GM12878 (cell line): ENCODE measurements around the gene ITSN1. TPM values are rescaled to one million over a fixed set of nuclear protein-coding genes. Genes with fewer than 3 reads are reported as not detected.

ENCODE experiments used
- ATAC-seq: fragments of 200-7000 bp; cut with Tn5 transposase; 3 replicates; pipeline ENCODE4 v1.9.1; 2020; ENCODE audit warnings: mild to moderate bottlenecking, moderate library complexity
- BruUV-seq: library from RNA; stranded (reverse); fragments of 400-500 nt; replicated peaks from 2 replicates; lab custom pipeline; 2021; lab: Mats Ljungman, UMichigan
- CTCF ChIA-PET: fragments of 300-600 bp; sonication (Branson Sonifier 250); formaldehyde crosslinking; extraction: SDS; loops from one replicate; lab custom pipeline; 2021; ENCODE audit warnings: inconsistent platforms; lab: Yijun Ruan, JAX
- POLR2A ChIA-PET: fragments of 350-600 bp; formaldehyde crosslinking; extraction: SDS; loops from one replicate; lab custom pipeline; 2021; ENCODE audit warnings: inconsistent platforms; lab: Charles Lee
- RAD21 ChIA-PET: fragments of 300-600 bp; sonication (Branson Sonifier 250); formaldehyde crosslinking; loops from one replicate; lab custom pipeline; 2023; ENCODE audit warnings: antibody characterized with exemption; ENCODE audit not compliant: unreplicated experiment; lab: Charles Lee
- SMC1A ChIA-PET: fragments of 300-600 bp; sonication (Branson Sonifier 250); formaldehyde crosslinking; loops from one replicate; lab custom pipeline; 2023; ENCODE audit not compliant: unreplicated experiment, uncharacterized antibody; lab: Charles Lee
- DNase-seq: peaks from one replicate; pipeline ENCODE4 v3.0.0-alpha.2; 2011; ENCODE audit warnings: low read depth, low spot score
- FAIRE-seq: peaks from 3 replicates; lab custom pipeline; 2011; peaks lifted over from hg19 to GRCh38; lab: Jason Lieb, UNC
- H2AFZ ChIP-seq: 2 replicates; pipeline ENCODE4 v1.6.0; 2011; ENCODE audit warnings: low read depth, low read length, control low read depth; ENCODE audit not compliant: control insufficient read depth
- H3K27ac ChIP-seq: 2 replicates; pipeline ENCODE4 v1.5.1; 2011; ENCODE audit warnings: control low read depth; ENCODE audit not compliant: control insufficient read depth, insufficient read depth
- H3K27me3 ChIP-seq, 2 experiments: replicated peaks in 1 of 2; 2 replicates each; pipeline versions ENCODE4 v1.6.0 to v1.6.1; 2011; ENCODE audit warnings: low read length in 1 of 2; ENCODE audit not compliant: control insufficient read depth in 2 of 2, insufficient read depth in 2 of 2
- H3K36me3 ChIP-seq, 2 experiments: 2 replicates each; pipeline ENCODE4 v1.5.1; 2011; ENCODE audit warnings: low read length in 1 of 2; ENCODE audit not compliant: control insufficient read depth in 2 of 2, insufficient read depth in 2 of 2
- H3K4me1 ChIP-seq: 2 replicates; pipeline ENCODE4 v1.6.1; 2011; ENCODE audit warnings: mild to moderate bottlenecking, low read length, moderate library complexity, mixed read lengths; ENCODE audit not compliant: control insufficient read depth, insufficient read depth
- H3K4me2 ChIP-seq: 2 replicates; pipeline ENCODE4 v1.6.0; 2011; ENCODE audit warnings: control low read depth; ENCODE audit not compliant: control insufficient read depth, insufficient read depth
- H3K4me3 ChIP-seq: fragments of 200-600 bp; sonication (generic); 2 replicates; pipeline ENCODE4 v1.5.1; 2016
- H3K79me2 ChIP-seq: 2 replicates; pipeline ENCODE4 v1.6.0; 2011; ENCODE audit warnings: low read length; ENCODE audit not compliant: control insufficient read depth, insufficient read depth
- H3K9ac ChIP-seq: 2 replicates; pipeline ENCODE4 v1.8.0; 2011; ENCODE audit warnings: low read length, control low read depth, mixed read lengths; ENCODE audit not compliant: control insufficient read depth, insufficient read depth
- H3K9me3 ChIP-seq: replicated peaks from 3 replicates; pipeline ENCODE4 v1.5.1; 2011; ENCODE audit warnings: mild to moderate bottlenecking, low read length; ENCODE audit not compliant: control insufficient read depth, insufficient read depth
- H4K20me1 ChIP-seq: 2 replicates; pipeline ENCODE4 v1.6.0; 2011; ENCODE audit not compliant: control insufficient read depth, insufficient read depth
- ATF2 ChIP-seq: IDR thresholded peaks from 2 replicates; pipeline ENCODE4 v1.6.1; 2012; ENCODE audit warnings: low read length, inconsistent platforms
- EGR1 ChIP-seq, 2 experiments: IDR thresholded peaks; 1 replicate in 1 of 2; 2 replicates in 1 of 2; pipeline ENCODE4 v1.6.1; 2011 to 2012; ENCODE audit warnings: low read depth in 2 of 2, low read length in 2 of 2, borderline replicate concordance in 1 of 2, mild to moderate bottlenecking in 1 of 2, moderate library complexity in 1 of 2
- JUND ChIP-seq: IDR thresholded peaks from 2 replicates; pipeline ENCODE4 v1.6.1; 2012; ENCODE audit warnings: low read depth, mild to moderate bottlenecking, low read length, improper control_type of control experiment, moderate library complexity
- MEF2B ChIP-seq: fragments of 450-650 bp; IDR thresholded peaks from 2 replicates; pipeline ENCODE4 v1.6.1; 2018; ENCODE audit warnings: mild to moderate bottlenecking, moderate library complexity; ENCODE audit not compliant: partially characterized antibody, poor library complexity, severe bottlenecking
- NR2C1 ChIP-seq: fragments of 450-650 bp; IDR thresholded peaks from 2 replicates; pipeline ENCODE4 v1.6.1; 2017; ENCODE audit warnings: antibody characterized with exemption, mild to moderate bottlenecking, moderate library complexity
- PAX5 ChIP-seq: IDR thresholded peaks from 2 replicates; pipeline ENCODE4 v1.6.1; 2011; ENCODE audit warnings: low read depth, low read length, borderline replicate concordance
- SMC3 ChIP-seq: IDR thresholded peaks from 2 replicates; pipeline ENCODE4 v1.6.1; 2011; ENCODE audit warnings: low read length, improper control_type of control experiment, borderline replicate concordance
- SP1 ChIP-seq: IDR thresholded peaks from one replicate; pipeline ENCODE4 v1.6.1; 2011; ENCODE audit warnings: low read depth, low read length
- USF1 ChIP-seq: IDR thresholded peaks from 2 replicates; pipeline ENCODE4 v1.6.1; 2011; ENCODE audit warnings: borderline replicate concordance, low read depth, mild to moderate bottlenecking, moderate library complexity, mixed read lengths, low read length; ENCODE audit not compliant: insufficient read depth; ENCODE audit errors: extremely low read length
- ZBTB4 ChIP-seq: fragments of 450-650 bp; formaldehyde crosslinking; IDR thresholded peaks from 2 replicates; pipeline ENCODE4 v1.4.0; 2022; ENCODE audit warnings: mild to moderate bottlenecking, moderate library complexity
- WGBS: methylation state at CpG from one replicate; pipeline ENCODE4 v1.1.6; 2016; ENCODE audit warnings: low lambda C conversion rate; ENCODE audit not compliant: insufficient replicate concordance, insufficient coverage; ENCODE audit errors: missing lambda C conversion rate; 5-methylcytosine and 5-hydroxymethylcytosine counted together
- in situ Hi-C: fragments of 300-500 bp; cut with MboI; formaldehyde crosslinking; loops from 9 replicates; pipeline ENCODE4 v1.14.3; 2018; ENCODE audit warnings: mixed read lengths
- intact Hi-C: fragments of 100-400 bp; cut with micrococcal nuclease; formaldehyde crosslinking; loops from one replicate; pipeline ENCODE4 v1.14.2; 2022; ENCODE audit not compliant: unreplicated experiment
- polyA plus RNA-seq, 11 experiments: library from polyadenylated mRNA; depleted of rRNA in 4 of 11; unstranded in 6 of 11; stranded (reverse) in 5 of 11; fragments of >200 nt; fragmentation: Nextera tagmentation in 4 of 11; fragmentation: Illumina TruSeq in 1 of 11; extraction: Ambion mirVana in 4 of 11; extraction: Trizol in 1 of 11; gene quantifications; 1 replicate in 1 of 11; 2 replicates in 10 of 11; pipeline versions ENCODE4 v1.2.1 to v1.2.3, GENCODE V29; 2011 to 2016; ENCODE audit warnings: inconsistent platforms in 2 of 11, missing spikeins in 2 of 11, low read depth in 1 of 11
- total RNA-seq, 4 experiments: library from RNA; depleted of rRNA in 3 of 4; stranded (reverse); fragments of >200 nt in 3 of 4; fragmentation: Illumina TruSeq in 1 of 4; extraction: Trizol in 1 of 4; gene quantifications; 2 replicates each; pipeline versions ENCODE4 v1.2.1 to v1.2.3, GENCODE V29; 2013 to 2021
- TF ChIP-seq, protein P1 (sequence below), 3 experiments: IDR thresholded peaks in 2 of 3; conservative IDR thresholded peaks in 1 of 3; 2 replicates each; pipeline ENCODE4 v1.5.1; 2011; ENCODE audit warnings: low read depth in 3 of 3, low read length in 3 of 3, mild to moderate bottlenecking in 3 of 3, control low read depth in 2 of 3, moderate library complexity in 2 of 3, inconsistent platforms in 1 of 3, mixed read lengths in 1 of 3; ENCODE audit not compliant: control insufficient read depth in 2 of 3, insufficient read depth in 1 of 3; ENCODE audit errors: extremely low read depth in 1 of 3
- TF ChIP-seq, protein P2 (sequence below): fragments of 450-650 bp; IDR thresholded peaks from 2 replicates; pipeline ENCODE4 v1.6.1; 2016; ENCODE audit warnings: mild to moderate bottlenecking
- TF ChIP-seq, protein P3 (sequence below): IDR thresholded peaks from 2 replicates; pipeline ENCODE4 v1.6.1; 2012; ENCODE audit warnings: low read depth, low read length, improper control_type of control experiment

Gene ITSN1
- total and polyA plus RNA-seq, 10 of the 15 experiments (the other 5 are each of a cell fraction or from before 2014, with no cell fraction given): 0.89 to 10.6 (median 4.8) TPM

DNA sequence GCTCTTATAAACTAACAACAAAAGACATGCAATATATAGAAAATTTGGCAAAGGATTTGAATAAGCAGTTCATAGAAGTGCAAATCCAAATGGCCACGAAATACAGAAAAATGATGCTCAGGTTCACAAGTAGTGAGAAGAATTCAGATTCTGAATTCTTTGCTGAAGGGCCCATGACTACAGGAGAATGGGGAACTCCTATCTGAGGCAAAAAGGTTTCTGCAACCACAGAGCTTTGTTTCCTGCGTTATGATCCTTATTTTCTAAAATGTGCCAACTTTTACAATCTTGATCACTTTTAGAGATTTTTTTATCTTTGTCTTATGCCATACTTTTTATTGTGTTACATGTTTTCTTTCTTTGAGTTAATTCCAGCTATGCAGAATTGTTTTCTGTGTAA lies 91.3 kb downstream of the ITSN1 start (continued):
- TF ChIP-seq JUND: no peak

GRCh38 chr21:33734291-33734690 lies 92.0 kb downstream of the ITSN1 start:
- FAIRE-seq (no peak), ATAC-seq (no peak), DNase-seq (no peak)
- ChIA-PET POLR2A (no interaction called here), SMC1A (interaction anchor here (0.9 kb wide), 1 partner anchor 29 kb away, joined by 3 read pairs; no protein-coding TSS in a partner anchor), CTCF (interaction anchor here (1.1 to 1.5 kb wide), 2 partner anchors 11 to 14 kb away, joined by 4 to 5 read pairs; no protein-coding TSS in a partner anchor), RAD21 (no interaction called here)
- Histone ChIP-seq H2AFZ (no peak overlapping the region), H3K27me3 (no peaks in the 10 kb centered on the region), H3K4me2 (no peak overlapping the region), H3K27ac (no peak overlapping the region), H3K4me3 (no peak overlapping the region), H3K9me3 (no peaks in the 10 kb centered on the region), H3K9ac (no peak overlapping the region), H3K36me3 (no peaks in the 10 kb centered on the region), H3K79me2 (no peaks in the 10 kb centered on the region), H4K20me1 (no peaks in the 10 kb centered on the region), H3K4me1 (no peaks in the 10 kb centered on the region)
- WGBS: 67% methylated on average over 3 of the region's 3 CpGs
- BruUV-seq: no TSS peak
- intact Hi-C loops (no loop called here), in situ Hi-C loops (no loop called here)
- TF ChIP-seq SMC3 (no peak), ATF2 (no peak), USF1 (no peak), EGR1 (IDR thresholded peaks at IDR 0.05; ENCODE audit: borderline replicate concordance in 1 of 2, low read depth in 2 of 2, low read length in 2 of 2) (no peak), SP1 (no peak), NR2C1 (no peak), ZBTB4 (CRISPR knock-in tag) (no peak), PAX5 (no peak), MEF2B (no peak)
- TF ChIP-seq, protein P1, sequence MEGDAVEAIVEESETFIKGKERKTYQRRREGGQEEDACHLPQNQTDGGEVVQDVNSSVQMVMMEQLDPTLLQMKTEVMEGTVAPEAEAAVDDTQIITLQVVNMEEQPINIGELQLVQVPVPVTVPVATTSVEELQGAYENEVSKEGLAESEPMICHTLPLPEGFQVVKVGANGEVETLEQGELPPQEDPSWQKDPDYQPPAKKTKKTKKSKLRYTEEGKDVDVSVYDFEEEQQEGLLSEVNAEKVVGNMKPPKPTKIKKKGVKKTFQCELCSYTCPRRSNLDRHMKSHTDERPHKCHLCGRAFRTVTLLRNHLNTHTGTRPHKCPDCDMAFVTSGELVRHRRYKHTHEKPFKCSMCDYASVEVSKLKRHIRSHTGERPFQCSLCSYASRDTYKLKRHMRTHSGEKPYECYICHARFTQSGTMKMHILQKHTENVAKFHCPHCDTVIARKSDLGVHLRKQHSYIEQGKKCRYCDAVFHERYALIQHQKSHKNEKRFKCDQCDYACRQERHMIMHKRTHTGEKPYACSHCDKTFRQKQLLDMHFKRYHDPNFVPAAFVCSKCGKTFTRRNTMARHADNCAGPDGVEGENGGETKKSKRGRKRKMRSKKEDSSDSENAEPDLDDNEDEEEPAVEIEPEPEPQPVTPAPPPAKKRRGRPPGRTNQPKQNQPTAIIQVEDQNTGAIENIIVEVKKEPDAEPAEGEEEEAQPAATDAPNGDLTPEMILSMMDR (IDR thresholded peaks at IDR 0.05 in 2 of 3, conservative IDR thresholded peaks at IDR 0.05 in 1 of 3; ENCODE audit: control insufficient read depth in 2 of 3, extremely low read depth in 1 of 3, insufficient read depth in 1 of 3, low read depth in 3 of 3, low read length in 3 of 3): no peak
- TF ChIP-seq, protein P2, sequence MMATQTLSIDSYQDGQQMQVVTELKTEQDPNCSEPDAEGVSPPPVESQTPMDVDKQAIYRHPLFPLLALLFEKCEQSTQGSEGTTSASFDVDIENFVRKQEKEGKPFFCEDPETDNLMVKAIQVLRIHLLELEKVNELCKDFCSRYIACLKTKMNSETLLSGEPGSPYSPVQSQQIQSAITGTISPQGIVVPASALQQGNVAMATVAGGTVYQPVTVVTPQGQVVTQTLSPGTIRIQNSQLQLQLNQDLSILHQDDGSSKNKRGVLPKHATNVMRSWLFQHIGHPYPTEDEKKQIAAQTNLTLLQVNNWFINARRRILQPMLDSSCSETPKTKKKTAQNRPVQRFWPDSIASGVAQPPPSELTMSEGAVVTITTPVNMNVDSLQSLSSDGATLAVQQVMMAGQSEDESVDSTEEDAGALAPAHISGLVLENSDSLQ: no peak
- TF ChIP-seq, protein P3, sequence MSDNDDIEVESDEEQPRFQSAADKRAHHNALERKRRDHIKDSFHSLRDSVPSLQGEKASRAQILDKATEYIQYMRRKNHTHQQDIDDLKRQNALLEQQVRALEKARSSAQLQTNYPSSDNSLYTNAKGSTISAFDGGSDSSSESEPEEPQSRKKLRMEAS: no peak
